HG03439 (cell line): Measurements from ENCODE around the gene PYM1.
"Not testable (repeated sequence)": the region's sequence is repeated elsewhere in the genome, so short reads cannot be mapped to it uniquely, and the experiment has no call there.

Source experiments
- ATAC-seq: cut with Tn5 transposase; IDR thresholded peaks from one replicate; pipeline ENCODE4 v1.9.1; 2021; ENCODE audit warnings: mild to moderate bottlenecking, moderate library complexity; ENCODE audit not compliant: unreplicated experiment

The PYM1 gene

GRCh38 chr12:55915482-55915859 is 12.2 kb downstream of the PYM1 start:
- ATAC-seq, result no peak

- ATAC-seq, result no peak
Measured at GRCh38 chr12:55912908-55913307, 14.8 kb downstream of the PYM1 start.

GRCh38 chr12:55909513-55909884 is 18.2 kb downstream of the PYM1 start:
- no peak for ATAC-seq

- ATAC-seq, result no peak
Measured at GRCh38 chr12:55908726-55909512, 18.8 kb downstream of the PYM1 start.

- no peak for ATAC-seq
Measured at GRCh38 chr12:55906056-55906455, 21.6 kb downstream of the PYM1 start.

- no peak for ATAC-seq
Measured at GRCh38 chr12:55901881-55902490, 25.7 kb downstream of the PYM1 start.

- no peak for ATAC-seq
Measured at GRCh38 chr12:55899082-55899481, 28.6 kb downstream of the PYM1 start.

- ATAC-seq, result no peak
Measured at GRCh38 chr12:55893723-55894122, 34.0 kb downstream of the PYM1 start.

GRCh38 chr12:55891310-55891709 is 36.4 kb downstream of the PYM1 start:
- no peak for ATAC-seq

GRCh38 chr12:55885113-55885512 is 42.6 kb downstream of the PYM1 start:
- no peak for ATAC-seq

GRCh38 chr12:55877824-55878223 is 49.9 kb downstream of the PYM1 start:
- ATAC-seq, result no peak

GRCh38 chr12:55875704-55876467 is 51.8 kb downstream of the PYM1 start:
- ATAC-seq, result no peak

GRCh38 chr12:55874443-55874842 is 53.3 kb downstream of the PYM1 start:
- no peak for ATAC-seq

- not testable (repeated sequence) for ATAC-seq
Measured at GRCh38 chr12:55866454-55867004, 61.2 kb downstream of the PYM1 start.

- no peak for ATAC-seq
Measured at GRCh38 chr12:55865327-55865726, 62.4 kb downstream of the PYM1 start.

- ATAC-seq, result not testable (repeated sequence)
Measured at GRCh38 chr12:55862931-55863330, 64.8 kb downstream of the PYM1 start.

- no peak for ATAC-seq
Measured at GRCh38 chr12:55862286-55862685, 65.4 kb downstream of the PYM1 start.

GRCh38 chr12:55861871-55862270 is 65.8 kb downstream of the PYM1 start:
- ATAC-seq, result no peak

- no peak for ATAC-seq
Measured at GRCh38 chr12:55861396-55861795, 66.3 kb downstream of the PYM1 start.

GRCh38 chr12:55852740-55853139 is 75.0 kb downstream of the PYM1 start:
- no peak for ATAC-seq
